GM21526 (cell line): ENCODE data around the gene PRR18.

Source experiments
- ATAC-seq: cut with Tn5 transposase; IDR thresholded peaks from one replicate; pipeline ENCODE4 v1.9.1; 2021; ENCODE audit warnings: moderate library complexity; ENCODE audit not compliant: unreplicated experiment, low FRiP score

Gene PRR18

DNA sequence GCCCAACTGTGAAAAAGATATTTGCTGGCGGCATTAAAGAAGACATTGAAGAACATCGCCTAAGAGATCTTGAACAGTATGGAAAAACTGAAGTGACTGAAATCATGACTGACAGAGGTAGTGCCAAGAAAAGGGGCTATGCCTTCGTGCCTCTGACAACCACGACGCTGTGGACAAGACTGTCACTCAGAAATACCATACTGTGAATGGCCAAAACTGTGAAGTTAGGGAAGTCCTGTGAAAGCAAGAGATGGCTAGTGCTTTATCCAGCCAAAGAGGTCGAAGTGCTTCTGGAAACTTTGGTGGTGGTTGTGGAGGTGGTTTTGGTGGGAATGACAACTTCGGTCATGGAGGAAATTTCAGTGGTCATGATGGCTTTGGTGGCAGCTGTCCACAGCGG lies 26.7 kb upstream of the PRR18 start:
- ATAC-seq = no peak

GRCh38 chr6:166333172-166333995 lies 25.2 kb upstream of the PRR18 start:
- ATAC-seq = peak; percentile 62

DNA sequence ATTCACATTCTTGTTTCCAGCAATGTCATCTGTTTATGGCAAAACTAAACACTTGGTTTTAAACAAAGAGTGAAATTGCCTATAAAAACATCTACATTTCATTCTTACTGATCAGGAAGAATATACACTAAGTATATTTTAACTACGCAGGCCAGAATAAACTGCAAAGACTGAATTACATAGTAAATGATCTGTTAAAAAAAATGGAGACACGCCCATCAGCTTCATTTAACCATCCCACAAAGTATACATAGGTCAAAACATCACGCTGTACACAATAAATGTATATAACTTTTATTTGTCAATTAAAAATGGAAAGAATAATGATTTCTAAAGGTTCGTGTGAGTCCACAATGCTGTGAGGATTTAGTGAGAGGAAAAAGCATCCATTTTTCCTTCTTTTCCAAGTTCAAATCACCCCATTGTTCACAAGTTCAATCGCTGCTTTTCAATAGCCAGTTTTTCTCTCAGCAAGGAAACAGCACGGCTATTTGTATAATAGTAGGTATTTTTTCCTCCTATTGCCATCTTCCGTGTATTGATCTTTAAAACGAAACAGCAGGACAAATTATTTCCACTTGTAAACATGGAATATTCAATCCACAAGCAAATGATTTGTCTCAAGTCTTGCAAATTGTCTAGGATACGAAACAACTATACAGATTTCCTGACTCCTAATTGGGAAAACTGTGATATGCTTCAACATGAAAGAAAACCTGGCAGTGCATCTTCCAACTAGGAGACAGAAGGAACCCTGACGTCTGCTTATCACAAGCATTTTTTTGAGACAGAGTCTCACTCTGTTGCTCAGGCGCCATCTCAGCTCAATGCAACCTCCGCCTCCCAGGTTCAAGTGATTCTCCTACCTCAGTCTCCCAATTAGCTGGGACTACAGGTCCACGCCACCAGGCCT lies 23.6 kb upstream of the PRR18 start:
- ATAC-seq = no peak

- ATAC-seq = no peak
These were observed 22.4 kb upstream of the PRR18 start for GRCh38 chr6:166330612-166331011.

DNA sequence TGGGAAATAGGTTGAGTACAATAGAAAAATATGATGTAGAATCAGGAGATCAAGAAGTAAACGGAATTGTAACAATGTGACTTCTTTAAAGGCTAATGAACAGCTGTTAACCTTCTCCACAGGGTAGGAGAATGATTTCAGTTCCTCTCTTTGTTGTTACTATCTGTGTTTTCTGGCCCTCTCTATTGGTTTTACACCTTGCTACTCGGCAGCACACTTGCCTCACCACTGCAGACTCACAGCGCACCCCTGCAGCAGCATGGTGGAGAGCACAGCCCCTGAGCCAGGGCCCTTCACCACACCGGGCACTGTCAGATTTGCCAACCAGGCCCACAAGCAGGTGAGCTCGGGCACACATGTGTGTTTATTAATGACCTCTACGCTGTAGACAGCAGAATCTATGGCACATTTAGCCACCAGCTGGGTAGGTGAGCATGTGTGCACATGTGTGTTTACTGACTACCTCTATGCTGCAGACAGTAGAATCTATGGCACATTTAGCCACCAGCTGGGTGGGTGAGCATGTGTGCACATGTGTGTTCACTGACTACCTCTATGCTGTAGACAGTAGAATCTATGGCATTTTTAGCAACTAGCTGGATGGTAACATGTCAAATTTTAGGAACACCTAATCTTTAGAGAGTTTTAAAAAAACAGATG lies 17.3 kb upstream of the PRR18 start:
- ATAC-seq = peak; percentile 83

DNA sequence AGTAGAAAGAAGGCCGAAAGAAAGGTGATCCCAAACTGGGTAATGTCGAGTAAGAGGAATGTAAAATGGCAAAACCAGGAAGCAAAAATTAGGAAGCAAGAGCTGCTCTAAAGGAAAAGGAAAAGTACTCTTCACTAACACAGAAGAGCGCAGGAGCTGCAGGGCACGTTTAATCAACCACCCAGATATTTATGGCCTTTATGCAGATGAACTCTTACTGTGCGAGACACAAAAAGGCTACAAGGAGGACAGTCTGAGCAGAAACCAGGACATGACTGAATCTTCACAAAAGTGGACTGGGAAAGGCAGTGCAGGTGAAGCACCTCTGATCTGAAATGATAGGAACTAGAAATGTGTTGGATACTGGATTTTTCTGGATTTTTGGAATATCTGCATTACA lies 15.2 kb upstream of the PRR18 start:
- no peak for ATAC-seq

DNA sequence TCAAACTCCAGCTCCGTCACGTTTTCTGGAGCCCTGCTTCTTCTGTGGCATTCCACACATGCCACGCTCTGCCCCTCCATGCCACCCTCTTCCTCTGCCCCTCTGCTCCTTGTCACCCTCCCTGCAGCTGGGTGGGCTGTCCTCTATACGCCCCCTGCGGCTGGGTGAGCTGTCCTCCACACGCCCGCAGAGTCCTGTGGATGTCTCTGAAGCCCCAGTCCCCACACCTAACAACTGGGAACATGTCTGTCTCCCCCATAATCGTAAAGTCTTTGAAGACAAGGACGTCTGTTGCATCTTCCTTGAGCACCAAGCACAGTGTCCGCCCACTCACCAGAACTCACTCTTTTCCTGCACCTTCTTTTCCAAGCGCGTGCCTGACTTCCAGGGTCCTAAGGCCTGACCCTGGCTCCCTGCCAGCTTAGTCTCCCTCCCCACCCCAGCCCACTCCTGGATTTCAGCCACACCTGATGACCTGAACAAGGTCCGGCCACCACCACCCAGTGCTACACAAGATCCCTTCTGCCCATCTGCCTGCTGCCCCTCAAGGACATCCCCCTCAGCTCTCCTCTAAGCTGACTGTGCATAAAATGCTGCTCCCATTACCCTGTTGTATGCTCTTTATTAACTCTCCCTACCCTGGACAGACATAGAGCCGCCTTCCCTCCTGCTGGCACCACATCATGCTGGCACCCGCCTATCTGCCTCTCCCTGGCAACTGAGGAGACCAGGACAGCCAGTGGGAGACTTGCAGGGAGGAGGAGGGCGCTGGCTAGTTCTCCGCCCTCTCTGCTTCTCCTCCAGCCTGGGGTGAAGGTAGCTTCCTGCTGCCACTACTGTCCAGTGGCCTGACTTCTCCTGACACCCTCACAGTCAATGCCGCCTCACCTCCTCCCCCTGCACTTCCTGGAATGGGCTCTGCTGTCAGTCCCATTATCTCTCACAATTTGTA lies 10.7 kb upstream of the PRR18 start:
- ATAC-seq = no peak

- no peak for ATAC-seq
These were observed 10.0 kb upstream of the PRR18 start for GRCh38 chr6:166318227-166318626.

DNA sequence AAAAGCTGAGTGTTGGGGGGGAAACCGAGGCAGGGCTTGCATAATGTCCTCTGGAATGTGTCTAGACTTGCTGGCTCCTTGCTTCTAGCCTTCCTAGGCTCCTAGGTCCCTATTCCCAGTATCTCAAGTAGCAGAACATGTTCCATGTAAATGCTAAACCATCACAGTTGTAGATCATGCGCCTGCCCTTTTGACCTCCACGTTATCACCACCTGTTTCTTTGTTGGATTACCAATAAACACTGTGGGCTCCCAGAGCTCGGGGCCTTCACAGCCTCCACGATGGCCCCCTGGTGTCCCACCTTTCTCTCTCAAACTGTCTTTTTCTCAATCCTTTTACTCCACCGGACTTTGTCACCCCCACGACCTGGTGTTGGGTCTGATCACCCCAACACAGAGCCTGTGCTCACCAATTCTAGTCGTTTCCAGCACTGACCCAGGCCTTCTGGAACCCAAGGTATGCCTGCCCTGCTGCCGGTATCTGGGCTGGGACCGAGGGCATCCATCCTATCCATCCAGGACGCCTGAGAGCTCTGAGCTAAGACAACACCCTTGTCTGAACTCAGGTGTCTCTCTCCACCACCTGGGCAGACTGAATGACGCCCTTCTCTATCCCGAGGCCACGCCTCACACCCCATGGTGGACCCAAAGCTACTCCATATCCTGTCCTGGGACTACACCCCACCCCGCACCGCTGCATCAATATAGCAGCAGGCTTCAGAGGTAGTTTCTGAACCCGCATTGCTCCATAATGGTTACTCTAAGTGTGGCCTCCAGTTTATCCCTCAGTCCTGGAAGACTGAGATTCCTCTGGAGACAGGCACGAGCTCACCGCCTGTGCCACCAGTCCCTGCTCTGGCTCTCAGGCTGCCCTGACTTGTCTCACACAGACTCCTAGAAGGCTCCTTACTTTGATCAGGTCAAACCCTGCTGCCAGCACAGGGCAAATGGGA lies 9.3 kb upstream of the PRR18 start:
- no peak for ATAC-seq

GRCh38 chr6:166315436-166315835 lies 7.2 kb upstream of the PRR18 start:
- no peak for ATAC-seq

DNA sequence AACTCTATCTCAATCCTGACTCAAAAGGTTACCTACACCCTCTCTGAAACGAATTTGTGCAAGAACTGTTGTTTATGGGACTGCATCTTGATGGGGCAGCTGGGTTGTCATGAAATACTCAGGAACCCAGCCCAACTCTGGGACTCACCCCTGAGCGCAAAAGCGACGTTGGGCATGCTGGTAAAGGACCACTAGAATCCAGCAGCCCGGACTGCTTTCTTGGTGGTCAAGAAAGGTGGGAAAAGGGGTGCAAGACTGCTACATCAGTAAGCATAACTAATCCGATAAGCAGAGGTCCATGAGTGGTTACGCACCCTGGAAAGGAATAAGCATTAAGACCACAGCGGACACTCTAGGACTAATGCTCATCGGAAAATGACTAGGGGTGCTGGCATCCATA lies 6.3 kb upstream of the PRR18 start:
- ATAC-seq = no peak

GRCh38 chr6:166313255-166314070 lies 5.3 kb upstream of the PRR18 start:
- peak; percentile 90 for ATAC-seq

DNA sequence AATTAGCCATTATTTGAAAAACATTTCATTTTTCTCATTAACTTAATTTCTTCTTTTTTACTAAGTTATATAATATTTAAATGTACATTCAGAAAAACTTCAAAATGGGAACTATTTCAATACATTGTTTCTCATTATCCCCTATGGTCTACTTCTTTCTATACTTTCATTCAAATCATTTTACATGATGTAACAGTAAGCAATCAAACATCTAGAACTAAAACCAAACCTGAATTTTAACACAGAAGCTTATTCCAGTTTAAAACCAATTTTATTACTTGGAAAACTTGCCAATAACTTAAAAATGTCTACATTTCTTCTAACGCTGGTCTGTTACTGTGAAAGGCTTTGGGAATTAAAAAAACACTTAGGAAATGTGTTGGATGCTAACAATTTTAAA lies 4.6 kb upstream of the PRR18 start:
- no peak for ATAC-seq

GRCh38 chr6:166310634-166311033 lies 2.4 kb upstream of the PRR18 start:
- no peak for ATAC-seq

DNA sequence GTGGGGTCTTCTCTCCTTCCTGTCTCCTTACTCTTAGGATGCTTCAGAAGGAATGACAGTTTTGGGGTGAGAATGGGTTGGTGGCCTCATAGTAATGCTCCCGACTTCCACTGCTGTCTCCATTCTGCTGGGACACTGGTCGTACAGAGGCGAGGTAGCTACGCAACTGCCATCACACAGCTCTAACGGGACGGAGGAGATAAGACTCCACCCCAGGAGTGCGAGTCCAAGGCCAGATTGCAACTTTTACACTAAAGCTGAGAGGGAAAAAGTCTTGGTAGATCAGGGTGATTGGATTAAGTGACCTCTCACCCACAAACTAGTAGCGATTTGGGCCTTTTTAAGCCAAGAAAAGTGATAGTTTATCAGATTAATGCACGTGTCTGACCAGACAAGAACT lies 1.8 kb upstream of the PRR18 start:
- no peak for ATAC-seq

GRCh38 chr6:166308769-166309589 lies 787 bp upstream of the PRR18 start:
- ATAC-seq = no peak
